Adipocyte (in vitro differentiated cells): ENCODE results near the gene FADS6.
A peak's percentile ranks its signal among the peaks of the same experiment; 100 is the strongest.

Source experiments
- DNase-seq: peaks from one replicate; pipeline ENCODE4 v3.0.0-alpha.2; 2015; ENCODE audit warnings: low read depth
- H3K27me3 ChIP-seq: replicated peaks from 2 replicates; pipeline ENCODE4 v1.7.0; 2013; ENCODE audit warnings: mild to moderate bottlenecking, low read length, moderate library complexity; ENCODE audit not compliant: control insufficient read depth, insufficient read depth
- H3K36me3 ChIP-seq: 2 replicates; pipeline ENCODE4 v1.7.0; 2013; ENCODE audit warnings: low read length, mild to moderate bottlenecking, moderate library complexity; ENCODE audit not compliant: control insufficient read depth, insufficient read depth, severe bottlenecking
- H3K4me1 ChIP-seq: 2 replicates; pipeline ENCODE4 v1.7.0; 2013; ENCODE audit warnings: mild to moderate bottlenecking, low read length, moderate library complexity; ENCODE audit not compliant: control insufficient read depth, insufficient read depth
- H3K4me3 ChIP-seq: 2 replicates; pipeline ENCODE4 v1.7.0; 2013; ENCODE audit warnings: mild to moderate bottlenecking, low read length, moderate library complexity
- H3K9ac ChIP-seq: 2 replicates; pipeline ENCODE4 v1.7.0; 2013; ENCODE audit warnings: mild to moderate bottlenecking, low read length, moderate library complexity
- H3K9me3 ChIP-seq: 2 replicates; pipeline ENCODE4 v1.7.0; 2013; ENCODE audit warnings: mild to moderate bottlenecking, low read length, moderate library complexity; ENCODE audit not compliant: control insufficient read depth

Gene FADS6

DNA sequence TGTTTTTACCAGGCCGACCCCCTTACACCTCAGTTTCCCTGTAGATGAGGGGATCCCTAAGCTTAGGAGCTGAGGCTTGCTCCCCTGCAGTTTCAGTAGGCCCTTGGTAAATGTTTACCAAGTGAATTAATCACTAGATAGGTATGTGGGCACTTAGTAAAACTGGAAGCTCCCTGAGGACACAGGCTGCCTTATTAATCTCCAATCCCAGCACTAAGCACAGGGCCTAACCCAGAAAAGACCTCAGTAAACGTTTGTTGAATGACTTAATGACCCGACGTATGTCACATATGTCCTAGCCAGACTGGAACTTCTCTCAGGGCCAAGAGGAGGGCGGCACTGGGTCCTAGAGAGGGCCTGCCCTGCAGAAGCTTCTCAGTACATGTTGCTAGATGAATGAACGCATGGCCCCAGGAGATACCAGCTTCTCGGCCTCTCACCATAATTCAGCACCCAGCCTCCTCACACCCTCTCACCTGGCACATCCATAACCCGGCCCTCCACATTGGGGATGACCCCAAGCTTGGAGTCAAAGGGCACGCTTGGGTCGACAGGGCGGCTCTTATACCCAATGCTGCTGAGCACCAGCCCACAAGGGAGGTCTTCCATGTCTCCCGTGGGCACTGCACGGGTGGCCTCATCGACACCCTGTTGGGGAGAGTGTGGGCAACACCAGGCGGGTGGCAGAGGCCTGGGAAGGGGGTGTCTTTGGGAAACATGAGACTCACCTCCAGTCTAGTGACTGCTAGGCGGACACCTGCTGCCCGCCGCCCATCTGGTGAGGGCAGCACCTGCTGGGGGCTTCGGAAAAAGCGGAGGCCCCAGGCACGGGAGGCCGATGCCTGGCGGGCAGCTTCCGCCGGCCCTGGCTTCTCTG lies 29.8 kb downstream of the FADS6 start:
- Histone ChIP-seq H3K36me3 (no peaks in the 10 kb centered on the region), H3K4me3 (no peak overlapping the region), H3K27me3 (peaks cover 14% of the 10 kb centered on the region), H3K9ac (no peak overlapping the region), H3K9me3 (no peaks in the 10 kb centered on the region), H3K4me1 (peaks cover 5% of the 10 kb centered on the region)
- no peak for DNase-seq

DNA sequence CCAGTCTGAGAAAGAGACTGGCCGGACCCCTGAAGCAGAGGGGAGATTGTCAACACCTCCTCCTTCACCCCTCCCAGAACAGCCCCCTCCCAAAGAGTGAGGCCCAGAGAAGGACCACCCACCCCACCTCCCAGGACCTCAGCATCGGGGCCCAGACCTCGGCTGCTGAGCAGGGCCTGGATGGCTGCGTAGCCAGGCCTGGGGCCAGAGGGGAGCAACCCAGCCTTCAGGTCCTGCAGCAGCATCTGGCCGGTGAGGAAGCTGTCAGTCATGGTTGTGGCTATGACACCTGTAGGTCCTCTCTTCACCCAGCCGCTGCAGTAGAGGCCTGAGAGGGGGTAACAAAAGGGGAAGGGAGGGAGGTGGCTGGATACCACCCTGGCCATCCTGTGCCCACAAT lies 30.5 kb downstream of the FADS6 start:
- no peak overlapping the region for H3K4me3 ChIP-seq
- H3K36me3 ChIP-seq: no peaks in the 10 kb centered on the region
- H3K9ac ChIP-seq: no peak overlapping the region
- peaks cover 17% of the 10 kb centered on the region for H3K27me3 ChIP-seq
- no peak for DNase-seq
- no peaks in the 10 kb centered on the region for H3K9me3 ChIP-seq
- peaks cover 5% of the 10 kb centered on the region for H3K4me1 ChIP-seq

DNA sequence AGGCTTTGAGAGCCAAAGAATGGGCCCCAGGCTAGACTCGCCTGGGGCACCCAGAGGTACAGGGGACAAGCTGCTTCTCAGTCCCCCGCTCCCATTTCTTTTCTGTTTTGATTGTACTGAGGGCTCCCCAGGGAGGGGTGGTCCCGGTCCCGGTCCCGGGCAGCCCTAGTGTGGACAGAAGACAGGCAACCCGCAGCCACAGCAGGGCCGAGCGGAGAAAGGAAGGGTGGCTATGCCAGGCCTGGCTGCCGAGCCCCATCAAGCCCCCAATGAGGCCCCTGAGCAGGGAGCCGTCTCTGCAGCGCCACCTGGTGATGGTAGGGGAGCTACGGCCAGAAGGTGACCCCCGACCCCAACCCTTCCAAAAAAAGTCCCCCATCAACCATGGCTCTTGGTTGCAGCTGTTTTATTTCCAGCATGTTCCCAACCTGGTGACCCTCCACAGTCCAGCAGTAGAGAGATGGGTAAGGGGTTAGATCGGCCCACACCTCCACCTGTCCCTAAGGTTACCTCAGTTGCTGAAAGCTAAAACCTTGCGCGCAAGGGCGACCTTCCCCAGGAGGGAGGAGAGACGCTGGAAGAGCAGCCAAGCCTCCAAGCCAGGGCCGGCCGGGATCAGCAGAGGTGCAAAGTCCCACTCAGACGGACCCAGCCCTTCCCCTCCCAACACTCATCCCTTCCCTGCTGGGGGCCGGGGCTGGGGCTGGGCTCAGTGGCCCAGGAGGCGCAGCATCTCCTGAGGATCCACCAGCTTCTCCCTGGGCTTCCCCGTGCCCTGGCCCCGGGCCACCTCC lies 31.1 kb downstream of the FADS6 start:
- peaks cover 5% of the 10 kb centered on the region for H3K4me1 ChIP-seq
- no peaks in the 10 kb centered on the region for H3K36me3 ChIP-seq
- DNase-seq: peak; percentile 83
- H3K9me3 ChIP-seq: no peaks in the 10 kb centered on the region
- H3K4me3 ChIP-seq: peak overlapping the region; percentile 41
- peaks cover 24% of the 10 kb centered on the region for H3K27me3 ChIP-seq
- H3K9ac ChIP-seq: no peak overlapping the region

DNA sequence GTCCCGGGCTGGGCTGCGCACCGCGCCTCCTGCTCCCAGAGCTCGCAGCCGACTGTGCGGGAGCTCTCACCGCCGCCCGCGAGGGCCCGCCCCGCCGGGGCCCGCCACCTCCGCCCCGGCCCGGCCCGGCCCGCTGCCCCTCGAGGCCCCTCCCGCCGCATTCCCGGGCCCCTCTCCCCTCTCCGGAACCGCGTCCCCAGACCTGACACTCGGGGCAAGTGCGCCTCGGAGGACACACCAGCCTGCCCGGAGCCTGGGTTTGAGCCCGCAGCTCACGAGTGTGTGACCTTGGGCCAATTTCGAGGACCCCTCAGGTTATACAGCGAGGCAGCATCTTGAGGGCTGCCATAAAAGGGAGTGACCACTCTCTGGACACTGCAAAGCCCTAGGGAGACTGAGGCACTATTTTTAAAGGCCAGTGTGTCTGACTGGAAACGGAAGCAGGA lies 31.7 kb downstream of the FADS6 start:
- Histone ChIP-seq H3K27me3 (peaks cover 30% of the 10 kb centered on the region), H3K9ac (no peak overlapping the region), H3K36me3 (no peaks in the 10 kb centered on the region), H3K9me3 (no peaks in the 10 kb centered on the region), H3K4me1 (peaks cover 5% of the 10 kb centered on the region), H3K4me3 (peak overlapping the region; percentile 41)
- DNase-seq: peak; percentile 49

DNA sequence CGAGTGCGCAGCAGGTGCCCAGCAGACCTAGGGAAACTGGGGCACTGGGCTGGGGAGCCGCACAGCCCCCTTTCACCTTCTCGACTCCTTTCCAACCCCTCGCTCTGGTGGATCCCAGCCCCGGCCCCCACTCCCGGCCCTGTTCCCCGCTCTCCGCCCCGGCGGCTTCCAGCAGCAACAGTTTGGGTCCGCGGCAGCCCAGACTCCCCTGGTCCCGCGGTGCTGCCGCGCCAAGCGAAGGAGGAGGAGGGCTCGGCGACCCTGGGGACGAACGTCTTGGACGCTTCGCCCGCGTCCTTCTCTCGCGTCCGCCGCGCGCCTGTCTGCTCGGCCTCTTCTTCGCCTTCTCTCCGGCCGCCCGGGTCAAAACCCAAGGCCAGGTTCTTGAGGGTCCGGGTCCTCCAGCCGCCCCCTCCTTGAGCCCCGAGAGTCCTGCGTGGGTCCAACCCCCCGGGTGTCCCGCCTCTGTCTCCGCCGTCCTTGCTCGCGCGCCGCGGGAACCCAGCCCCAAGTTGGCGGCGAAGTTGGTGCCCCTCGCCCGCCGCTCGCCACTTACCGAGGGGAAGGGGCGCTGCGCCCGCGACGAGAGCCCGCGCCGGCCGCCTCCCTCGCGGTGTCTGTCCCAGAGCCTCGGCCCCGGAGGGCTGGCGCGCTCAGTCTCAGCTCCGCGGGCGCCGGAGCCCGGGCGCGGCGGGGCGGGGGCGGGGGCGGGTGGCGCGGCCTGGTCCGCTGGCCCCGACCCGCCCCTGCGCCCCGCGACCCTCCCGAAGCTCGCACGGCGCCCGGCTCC lies 32.4 kb downstream of the FADS6 start:
- Histone ChIP-seq H3K4me1 (peaks cover 5% of the 10 kb centered on the region), H3K9me3 (no peaks in the 10 kb centered on the region), H3K9ac (no peak overlapping the region), H3K36me3 (no peaks in the 10 kb centered on the region), H3K4me3 (no peak overlapping the region), H3K27me3 (peaks cover 30% of the 10 kb centered on the region)
- no peak for DNase-seq

DNA sequence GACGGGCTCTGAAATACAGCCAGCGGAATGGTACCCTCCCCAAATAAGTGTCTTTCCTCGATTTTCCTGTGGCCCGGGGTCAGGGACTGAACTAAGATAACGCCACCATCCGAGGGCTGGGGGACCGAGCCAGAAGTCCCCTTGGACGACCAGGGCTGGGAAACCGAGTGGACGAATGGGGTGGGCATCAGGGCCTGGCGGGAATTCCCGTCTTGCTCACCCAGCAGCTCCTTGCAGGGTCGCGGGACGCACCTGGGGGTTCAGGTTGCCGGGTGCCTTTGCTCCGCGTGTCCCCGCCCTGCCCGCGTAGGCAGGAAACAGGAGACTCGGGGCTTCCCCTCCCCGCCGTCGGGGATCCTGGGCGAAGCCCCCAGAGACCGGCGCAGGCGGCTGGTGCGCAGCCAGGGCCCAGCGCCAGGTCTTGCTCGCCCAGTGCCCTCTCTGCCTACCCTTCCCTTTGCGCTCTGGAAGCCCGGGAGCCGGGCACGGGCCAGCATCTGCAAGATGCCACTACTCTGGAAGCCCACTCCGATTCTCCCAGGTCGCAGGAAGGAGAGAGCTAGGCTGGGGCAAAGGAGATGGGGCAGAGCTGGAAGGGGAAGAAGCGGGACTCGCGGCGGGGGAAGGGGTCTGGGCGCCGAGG lies 33.1 kb downstream of the FADS6 start:
- H3K4me1 ChIP-seq: peaks cover 5% of the 10 kb centered on the region
- H3K9me3 ChIP-seq: no peaks in the 10 kb centered on the region
- H3K36me3 ChIP-seq: no peaks in the 10 kb centered on the region
- no peak overlapping the region for H3K4me3 ChIP-seq
- H3K27me3 ChIP-seq: peaks cover 35% of the 10 kb centered on the region
- H3K9ac ChIP-seq: no peak overlapping the region
- DNase-seq: no peak

DNA sequence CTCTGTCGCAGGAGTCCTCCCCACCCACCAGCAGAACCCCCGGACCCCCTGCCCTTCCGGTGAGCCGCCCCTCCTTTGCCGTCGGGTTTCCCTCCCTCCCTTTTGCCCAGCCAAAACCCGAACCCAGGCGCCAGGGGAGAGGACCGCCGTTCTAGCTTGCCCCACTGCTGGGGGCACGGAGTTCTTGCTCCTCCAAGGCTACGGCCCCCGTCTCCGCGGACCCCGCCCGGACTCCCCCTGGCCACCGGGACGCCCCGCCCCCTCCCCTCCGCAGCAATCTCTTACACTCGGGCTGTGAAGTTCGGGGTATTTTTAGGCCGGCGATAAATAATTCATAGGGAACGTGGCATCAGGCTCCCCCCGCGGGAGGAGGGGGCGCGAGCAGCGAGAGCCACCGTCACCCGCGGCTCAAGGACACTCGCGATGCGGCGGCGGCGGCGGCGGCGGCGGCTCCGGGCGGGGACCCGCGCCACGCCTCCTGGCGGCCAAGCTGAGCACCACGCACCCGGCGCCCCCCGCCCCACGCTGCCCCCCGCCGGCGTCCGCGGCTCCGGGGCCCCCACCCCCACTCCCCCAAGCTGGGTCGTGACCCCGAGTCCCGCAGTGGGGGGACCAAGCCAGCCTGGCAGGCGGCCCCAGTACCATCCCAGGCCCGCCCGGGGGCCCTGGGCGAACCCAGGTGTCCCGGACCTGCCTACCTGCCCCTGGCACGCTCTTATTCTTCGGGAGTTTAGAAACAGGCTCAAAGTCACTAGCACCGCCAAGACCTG lies 33.8 kb downstream of the FADS6 start, which contains the start of gene GRIN2C:
GRIN2C (minus strand) TSS at position 427 of the 770 bp plus-strand sequence. CDS start 4,793 bp downstream, outside the sequence.
- Histone ChIP-seq H3K4me1 (peaks cover 5% of the 10 kb centered on the region), H3K9ac (no peak within 1 kb of the TSS), H3K9me3 (no peaks in the 10 kb centered on the region), H3K4me3 (no peak within 1 kb of the TSS), H3K36me3 (no peaks in the 10 kb centered on the region), H3K27me3 (peaks cover 42% of the 10 kb centered on the region)
- peak; percentile 55 for DNase-seq

DNA sequence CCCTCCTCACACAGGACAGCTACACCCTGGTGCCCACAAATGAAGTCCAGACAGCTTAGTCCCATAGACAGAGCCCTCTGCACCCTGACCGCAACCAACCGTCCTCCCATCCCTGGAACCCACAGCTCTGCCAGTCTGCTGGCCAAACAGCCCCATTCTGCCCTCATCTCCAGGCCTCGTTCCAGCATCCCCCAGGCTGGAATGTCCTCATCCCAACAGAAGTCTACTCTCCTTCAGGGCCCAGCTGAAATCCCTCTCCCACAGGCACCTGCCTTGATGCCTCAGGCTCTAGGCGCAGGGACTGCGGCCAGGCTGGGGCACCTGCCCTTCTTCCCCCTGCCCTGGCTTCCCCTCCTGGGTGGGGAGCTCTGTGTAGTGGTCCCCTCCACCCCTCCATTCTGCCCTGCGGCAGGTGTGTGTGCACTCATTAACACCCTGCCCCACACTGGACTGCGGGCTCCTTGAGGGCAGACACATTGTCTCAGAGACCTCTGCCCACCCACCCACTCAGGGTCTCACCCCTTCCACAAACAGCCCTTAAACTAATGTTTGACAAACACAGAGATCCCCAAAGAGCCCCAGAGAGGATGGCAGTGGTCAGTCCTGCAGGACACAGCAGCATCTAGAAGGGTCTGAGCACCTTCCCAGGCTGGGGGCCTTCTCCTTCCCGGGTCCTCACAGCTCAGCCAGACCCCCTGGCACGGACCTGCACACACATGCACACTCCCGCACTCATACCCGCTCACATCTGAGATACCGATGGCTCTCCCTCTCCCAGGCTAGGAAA lies 34.6 kb downstream of the FADS6 start:
- no peak for DNase-seq
- H3K9ac ChIP-seq: no peak overlapping the region
- no peaks in the 10 kb centered on the region for H3K36me3 ChIP-seq
- peaks cover 5% of the 10 kb centered on the region for H3K4me1 ChIP-seq
- peaks cover 49% of the 10 kb centered on the region for H3K27me3 ChIP-seq
- no peaks in the 10 kb centered on the region for H3K9me3 ChIP-seq
- H3K4me3 ChIP-seq: no peak overlapping the region

DNA sequence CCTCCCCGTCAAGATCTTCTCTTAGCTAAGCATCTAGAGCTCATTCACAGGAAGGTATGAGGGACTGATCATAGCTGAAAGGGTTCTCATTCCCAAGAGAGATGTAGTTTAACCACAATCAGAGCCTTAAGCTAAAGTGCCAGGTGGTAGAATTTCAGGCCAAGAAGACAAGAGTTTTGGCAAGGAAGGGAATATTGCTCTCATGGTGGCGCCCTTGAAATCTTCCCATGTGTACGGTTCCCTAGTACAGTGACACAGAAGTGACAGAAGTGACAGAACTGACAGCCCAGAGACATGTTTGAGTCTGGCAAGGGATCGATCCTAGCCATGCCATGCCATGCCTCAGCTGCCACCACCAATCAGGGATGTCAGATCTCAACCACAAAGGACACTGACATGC lies 36.2 kb downstream of the FADS6 start:
- Histone ChIP-seq H3K4me3 (no peak overlapping the region), H3K9ac (no peak overlapping the region), H3K4me1 (peaks cover 5% of the 10 kb centered on the region), H3K9me3 (no peaks in the 10 kb centered on the region), H3K27me3 (peaks cover 62% of the 10 kb centered on the region), H3K36me3 (no peaks in the 10 kb centered on the region)
- DNase-seq: no peak
